Keratinocyte (primary cell): ENCODE measurements around the gene PITPNC1. TPM values are rescaled to one million over a fixed set of nuclear protein-coding genes. Genes with fewer than 3 reads are reported as not detected.
"Not testable (repeated sequence)": the region's sequence is repeated elsewhere in the genome, so short reads cannot be mapped to it uniquely, and the experiment has no call there.

Experiments used
- DNase-seq: peaks from one replicate; pipeline ENCODE4 v3.0.0-alpha.2; 2011; ENCODE audit warnings: low read depth, missing footprints, low spot score
- FAIRE-seq: peaks from 2 replicates; lab custom pipeline; 2011; peaks lifted over from hg19 to GRCh38; lab: Jason Lieb, UNC
- H2AFZ ChIP-seq: 2 replicates; pipeline ENCODE4 v1.6.0; 2012; ENCODE audit warnings: low read length, control low read depth, inconsistent platforms; ENCODE audit not compliant: control insufficient read depth
- H3K27ac ChIP-seq: 2 replicates; pipeline ENCODE4 v1.5.1; 2011; ENCODE audit warnings: low read length; ENCODE audit not compliant: control insufficient read depth, insufficient read depth
- H3K27me3 ChIP-seq: 3 replicates; pipeline ENCODE4 v1.6.0; 2011; ENCODE audit warnings: low read length; ENCODE audit not compliant: control insufficient read depth, insufficient read depth; ENCODE audit errors: extremely low read depth
- H3K36me3 ChIP-seq, 2 experiments: 2 replicates in 1 of 2; 3 replicates in 1 of 2; pipeline ENCODE4 v1.5.1; 2011; ENCODE audit warnings: low read length in 2 of 2, mild to moderate bottlenecking in 1 of 2; ENCODE audit not compliant: control insufficient read depth in 2 of 2, insufficient read depth in 2 of 2; ENCODE audit errors: extremely low read depth in 1 of 2
- H3K4me1 ChIP-seq: 3 replicates; pipeline ENCODE4 v1.5.1; 2011; ENCODE audit warnings: low read length; ENCODE audit not compliant: control insufficient read depth, insufficient read depth; ENCODE audit errors: extremely low read depth
- H3K4me2 ChIP-seq: 3 replicates; pipeline ENCODE4 v1.6.0; 2011; ENCODE audit warnings: low read depth, low read length; ENCODE audit not compliant: control insufficient read depth, insufficient read depth; ENCODE audit errors: extremely low read depth
- H3K4me3 ChIP-seq, 3 experiments: fragments of 200-600 bp in 1 of 3; sonication (generic) in 1 of 3; 2 replicates in 2 of 3; 3 replicates in 1 of 3; pipeline ENCODE4 v1.5.1; 2011 to 2016; ENCODE audit warnings: low read length in 3 of 3, mild to moderate bottlenecking in 3 of 3, control low read depth in 2 of 3, inconsistent platforms in 1 of 3, low read depth in 1 of 3, mixed read lengths in 1 of 3, mixed run types in 1 of 3, moderate library complexity in 1 of 3; ENCODE audit not compliant: control insufficient read depth in 2 of 3, insufficient read depth in 2 of 3; ENCODE audit errors: extremely low read depth in 1 of 3
- H3K79me2 ChIP-seq: 2 replicates; pipeline ENCODE4 v1.6.0; 2012; ENCODE audit warnings: low read length; ENCODE audit not compliant: control insufficient read depth, insufficient read depth
- H3K9ac ChIP-seq: 3 replicates; pipeline ENCODE4 v1.6.0; 2011; ENCODE audit warnings: low read length; ENCODE audit not compliant: control insufficient read depth, insufficient read depth; ENCODE audit errors: extremely low read depth
- H3K9me1 ChIP-seq: 3 replicates; pipeline ENCODE4 v1.6.0; 2011; ENCODE audit warnings: low read length; ENCODE audit not compliant: control insufficient read depth, insufficient read depth; ENCODE audit errors: extremely low read depth
- H3K9me3 ChIP-seq: 2 replicates; pipeline ENCODE4 v1.5.1; 2012; ENCODE audit warnings: low read depth, low read length; ENCODE audit not compliant: control insufficient read depth
- H4K20me1 ChIP-seq: 3 replicates; pipeline ENCODE4 v1.6.0; 2011; ENCODE audit warnings: low read length; ENCODE audit not compliant: control insufficient read depth, insufficient read depth; ENCODE audit errors: extremely low read depth
- CTCF ChIP-seq, 3 experiments: IDR thresholded peaks in 1 of 3; conservative IDR thresholded peaks in 1 of 3; optimal IDR thresholded peaks in 1 of 3; 2 replicates in 2 of 3; 3 replicates in 1 of 3; pipeline versions ENCODE3 to v1.5.1; 2011; ENCODE audit warnings: low read length in 3 of 3, mild to moderate bottlenecking in 3 of 3, moderate library complexity in 2 of 3, control low read depth in 1 of 3, inconsistent platforms in 1 of 3; ENCODE audit not compliant: insufficient read depth in 2 of 3; ENCODE audit errors: extremely low read depth in 1 of 3
- EZH2 ChIP-seq: IDR thresholded peaks from one replicate; pipeline ENCODE4 v1.6.1; 2012; ENCODE audit warnings: inconsistent platforms, mild to moderate bottlenecking, low read length, moderate library complexity
- dilution Hi-C: fragments of 300-500 bp; cut with MboI; formaldehyde crosslinking; loops from one replicate; pipeline ENCODE4 v1.7.0; 2020; ENCODE audit warnings: low sequenced_read_pairs; ENCODE audit not compliant: extremely low pct_ligation_motif_present
- polyA plus RNA-seq, 5 experiments: library from polyadenylated mRNA; depleted of rRNA in 3 of 5; stranded (reverse) in 3 of 5; stranded (forward) in 1 of 5; unstranded in 1 of 5; fragments of >200 nt; gene quantifications; 1 replicate in 1 of 5; 2 replicates in 3 of 5; 3 replicates in 1 of 5; pipeline versions ENCODE4 v1.2.1 to v1.2.3, GENCODE V29; 2011 to 2012; ENCODE audit warnings: missing spikeins in 2 of 5, low read depth in 1 of 5, low replicate concordance in 1 of 5

The PITPNC1 gene
- polyA plus RNA-seq, 1 donor (not counting 4 experiments of a cell fraction or from before 2014, with no cell fraction given), result 24.8 TPM

- Histone ChIP-seq H3K27me3 (no peaks in the 10 kb centered on the region), H3K4me2 (no peak overlapping the region), H3K27ac (no peak overlapping the region), H3K4me3 (no peak overlapping the region), H3K79me2 (peaks cover 5% of the 10 kb centered on the region), H3K9me1 (no peaks in the 10 kb centered on the region), H3K4me1 (peaks cover 54% of the 10 kb centered on the region), H3K36me3 (no peaks in the 10 kb centered on the region), H4K20me1 (no peaks in the 10 kb centered on the region), H2AFZ (no peak overlapping the region), H3K9ac (no peak overlapping the region), H3K9me3 (no peaks in the 10 kb centered on the region)
- TF ChIP-seq CTCF (optimal IDR thresholded peaks at IDR 0.05 in 1 of 3, IDR thresholded peaks at IDR 0.05 in 1 of 3, conservative IDR thresholded peaks at IDR 0.05 in 1 of 3; ENCODE audit: extremely low read depth in 1 of 3, insufficient read depth in 2 of 3, low read length in 3 of 3) (no peak), EZH2 (no peak)
- dilution Hi-C loops, result no loop called here
- DNase-seq (no peak), FAIRE-seq (no peak)
These were observed 48.6 kb downstream of the PITPNC1 start for GRCh38 chr17:67425571-67426160.

GRCh38 chr17:67427424-67427823 is 50.3 kb downstream of the PITPNC1 start:
- FAIRE-seq (no peak), DNase-seq (no peak)
- H2AFZ ChIP-seq, result peak overlapping the region; percentile 3
- TF ChIP-seq CTCF (optimal IDR thresholded peaks at IDR 0.05 in 1 of 3, IDR thresholded peaks at IDR 0.05 in 1 of 3, conservative IDR thresholded peaks at IDR 0.05 in 1 of 3; ENCODE audit: extremely low read depth in 1 of 3, insufficient read depth in 2 of 3, low read length in 3 of 3), result no peak
- TF ChIP-seq EZH2, result no peak
- H3K27me3 ChIP-seq, result no peaks in the 10 kb centered on the region
- dilution Hi-C loops, result no loop called here
- peaks cover 48% of the 10 kb centered on the region for H3K4me1 ChIP-seq
- no peaks in the 10 kb centered on the region for H4K20me1 ChIP-seq
- no peaks in the 10 kb centered on the region for H3K9me1 ChIP-seq
- H3K4me3 ChIP-seq, result no peak overlapping the region
- H3K4me2 ChIP-seq, result peak overlapping the region; percentile 54
- H3K79me2 ChIP-seq, result peaks cover 4% of the 10 kb centered on the region
- no peaks in the 10 kb centered on the region for H3K9me3 ChIP-seq
- H3K36me3 ChIP-seq, result no peaks in the 10 kb centered on the region
- H3K9ac ChIP-seq, result peak overlapping the region; percentile 2
- H3K27ac ChIP-seq, result peak overlapping the region; percentile 38

GRCh38 chr17:67430515-67430914 is 53.4 kb downstream of the PITPNC1 start:
- H3K36me3 ChIP-seq, H2AFZ ChIP-seq, H4K20me1 ChIP-seq, H3K27me3 ChIP-seq, H3K4me3 ChIP-seq, H3K9me1 ChIP-seq, H3K79me2 ChIP-seq, DNase-seq, FAIRE-seq, dilution Hi-C loops, H3K9me3 ChIP-seq, H3K4me2 ChIP-seq: not testable (repeated sequence)
- H3K4me1 ChIP-seq, result peaks cover 36% of the 10 kb centered on the region
- peak overlapping the region; percentile 98 for H3K27ac ChIP-seq
- peak overlapping the region; percentile 69 for H3K9ac ChIP-seq
